HG03378 (cell line): Measurements from ENCODE around the gene SMYD3.

Experiments used
- ATAC-seq: cut with Tn5 transposase; IDR thresholded peaks from one replicate; pipeline ENCODE4 v1.9.1; 2021; ENCODE audit warnings: mild to moderate bottlenecking, moderate library complexity; ENCODE audit not compliant: unreplicated experiment

Gene SMYD3

GRCh38 chr1:245710961-245711903, 795.8 kb downstream of the SMYD3 start:
- no peak for ATAC-seq

GRCh38 chr1:245707941-245708340, 799.1 kb downstream of the SMYD3 start:
- ATAC-seq, result no peak

GRCh38 chr1:245704765-245705164, 802.3 kb downstream of the SMYD3 start:
- ATAC-seq, result no peak

GRCh38 chr1:245704341-245704740, 802.7 kb downstream of the SMYD3 start:
- no peak for ATAC-seq

GRCh38 chr1:245702346-245702745, 804.7 kb downstream of the SMYD3 start:
- ATAC-seq, result no peak

- no peak for ATAC-seq
Observed at GRCh38 chr1:245701631-245702030, 805.4 kb downstream of the SMYD3 start.

GRCh38 chr1:245700631-245701030, 806.4 kb downstream of the SMYD3 start:
- ATAC-seq, result no peak
